ENCODE results near the gene TMEM132D. TPM values are rescaled to one million over a fixed set of nuclear protein-coding genes. Genes with fewer than 3 reads are reported as not detected.

The TMEM132D gene
- total and polyA plus RNA-seq, 2 experiments from 2014 or later, result 2.0 to 2.4 TPM

DNA sequence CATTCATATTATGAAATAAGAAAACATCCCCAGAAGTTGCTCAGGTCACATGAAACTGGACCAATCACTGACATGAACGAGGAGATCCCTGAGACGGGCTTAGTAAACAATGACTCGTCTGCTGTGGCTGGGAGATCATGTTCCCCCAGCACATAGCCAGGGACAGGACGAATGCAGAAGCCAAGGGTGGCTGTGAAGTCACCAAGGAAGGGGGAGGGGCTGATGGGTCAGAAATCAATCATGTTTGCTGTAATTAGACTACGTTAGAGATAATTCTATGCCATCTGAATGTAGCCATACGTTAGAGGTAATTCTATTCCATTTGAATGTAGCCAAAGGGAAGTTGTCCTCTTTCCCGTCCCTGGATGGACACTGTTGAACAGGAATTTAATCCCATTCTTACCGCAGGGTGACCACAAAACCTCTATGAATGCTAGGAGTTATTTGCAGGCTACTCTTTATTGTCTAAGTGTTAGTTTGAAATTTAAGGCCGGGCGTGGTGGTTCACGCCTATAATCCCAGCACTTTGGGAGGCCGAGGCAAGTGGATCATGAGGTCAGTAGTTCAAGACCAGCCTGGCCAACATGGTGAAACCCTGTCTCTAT, 332.9 kb downstream of the TMEM132D start:
- Histone ChIP-seq H3K4me2 (no peak overlapping the region), H3K36me3 (replicated peaks; ENCODE audit: insufficient read depth, low read depth) (no peaks in the 10 kb centered on the region), H3K4me1 (ENCODE audit: insufficient read depth) (no peaks in the 10 kb centered on the region), H3K27ac (no peak overlapping the region), H3K79me2 (no peaks in the 10 kb centered on the region), H3K27me3 (no peaks in the 10 kb centered on the region), H3K9me3 (ENCODE audit: low read depth) (no peaks in the 10 kb centered on the region), H4K20me1 (ENCODE audit: insufficient read depth, poor library complexity, severe bottlenecking) (no peaks in the 10 kb centered on the region), H3K4me3 (no peak overlapping the region), H2AFZ (no peak overlapping the region), H3K9me2 (replicated peaks; ENCODE audit: insufficient read depth) (no peaks in the 10 kb centered on the region)
- TF ChIP-seq EZH2 (IDR thresholded peaks at IDR 0.05; ENCODE audit: borderline replicate concordance), result no peak
- DNase-seq (ENCODE audit: low spot score), result no peak
- 74% methylated on average over 12 of the region's 12 CpGs for WGBS (ENCODE audit: low lambda C conversion rate, missing lambda C conversion rate)

DNA sequence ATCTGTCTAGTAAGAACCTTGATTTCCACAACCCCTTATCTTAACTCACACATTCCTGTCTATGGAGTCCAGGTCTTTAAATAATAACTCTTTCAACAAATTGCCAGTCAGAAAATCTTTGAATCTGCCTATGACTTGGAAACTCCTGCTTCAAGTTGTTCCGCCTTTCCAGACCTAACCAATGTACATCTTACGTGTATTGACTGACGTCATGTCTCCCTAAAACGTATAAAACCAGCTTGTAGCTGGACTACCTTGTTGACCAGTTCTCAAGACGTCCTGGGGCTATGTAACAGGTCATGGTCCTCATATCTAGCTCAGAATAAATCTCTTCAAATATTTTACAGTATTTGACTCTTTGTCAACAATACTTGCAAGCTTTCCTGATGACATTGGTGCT, 337.0 kb downstream of the TMEM132D start:
- H3K4me2 ChIP-seq, result no peak overlapping the region
- no peaks in the 10 kb centered on the region for H4K20me1 ChIP-seq (ENCODE audit: insufficient read depth, poor library complexity, severe bottlenecking)
- no peaks in the 10 kb centered on the region for H3K4me1 ChIP-seq (ENCODE audit: insufficient read depth)
- no peaks in the 10 kb centered on the region for H3K9me3 ChIP-seq (ENCODE audit: low read depth)
- H3K36me3 ChIP-seq (replicated peaks; ENCODE audit: insufficient read depth, low read depth), result no peaks in the 10 kb centered on the region
- H3K4me3 ChIP-seq, result no peak overlapping the region
- WGBS (ENCODE audit: low lambda C conversion rate, missing lambda C conversion rate), result 64% methylated on average over 5 of the region's 5 CpGs
- DNase-seq (ENCODE audit: low spot score), result no peak
- H3K79me2 ChIP-seq, result no peaks in the 10 kb centered on the region
- no peak for TF ChIP-seq EZH2 (IDR thresholded peaks at IDR 0.05; ENCODE audit: borderline replicate concordance)
- no peak for TF ChIP-seq EZH2phosphoT487 (IDR thresholded peaks at IDR 0.05; ENCODE audit: low read depth, severe bottlenecking, unreplicated experiment)
- TF ChIP-seq, protein P1, sequence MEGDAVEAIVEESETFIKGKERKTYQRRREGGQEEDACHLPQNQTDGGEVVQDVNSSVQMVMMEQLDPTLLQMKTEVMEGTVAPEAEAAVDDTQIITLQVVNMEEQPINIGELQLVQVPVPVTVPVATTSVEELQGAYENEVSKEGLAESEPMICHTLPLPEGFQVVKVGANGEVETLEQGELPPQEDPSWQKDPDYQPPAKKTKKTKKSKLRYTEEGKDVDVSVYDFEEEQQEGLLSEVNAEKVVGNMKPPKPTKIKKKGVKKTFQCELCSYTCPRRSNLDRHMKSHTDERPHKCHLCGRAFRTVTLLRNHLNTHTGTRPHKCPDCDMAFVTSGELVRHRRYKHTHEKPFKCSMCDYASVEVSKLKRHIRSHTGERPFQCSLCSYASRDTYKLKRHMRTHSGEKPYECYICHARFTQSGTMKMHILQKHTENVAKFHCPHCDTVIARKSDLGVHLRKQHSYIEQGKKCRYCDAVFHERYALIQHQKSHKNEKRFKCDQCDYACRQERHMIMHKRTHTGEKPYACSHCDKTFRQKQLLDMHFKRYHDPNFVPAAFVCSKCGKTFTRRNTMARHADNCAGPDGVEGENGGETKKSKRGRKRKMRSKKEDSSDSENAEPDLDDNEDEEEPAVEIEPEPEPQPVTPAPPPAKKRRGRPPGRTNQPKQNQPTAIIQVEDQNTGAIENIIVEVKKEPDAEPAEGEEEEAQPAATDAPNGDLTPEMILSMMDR (IDR thresholded peaks at IDR 0.05; ENCODE audit: poor library complexity), result no peak
- H3K27ac ChIP-seq, result no peak overlapping the region
- H2AFZ ChIP-seq, result no peak overlapping the region
- no peaks in the 10 kb centered on the region for H3K9me2 ChIP-seq (replicated peaks; ENCODE audit: insufficient read depth)
- no peaks in the 10 kb centered on the region for H3K27me3 ChIP-seq

DNA sequence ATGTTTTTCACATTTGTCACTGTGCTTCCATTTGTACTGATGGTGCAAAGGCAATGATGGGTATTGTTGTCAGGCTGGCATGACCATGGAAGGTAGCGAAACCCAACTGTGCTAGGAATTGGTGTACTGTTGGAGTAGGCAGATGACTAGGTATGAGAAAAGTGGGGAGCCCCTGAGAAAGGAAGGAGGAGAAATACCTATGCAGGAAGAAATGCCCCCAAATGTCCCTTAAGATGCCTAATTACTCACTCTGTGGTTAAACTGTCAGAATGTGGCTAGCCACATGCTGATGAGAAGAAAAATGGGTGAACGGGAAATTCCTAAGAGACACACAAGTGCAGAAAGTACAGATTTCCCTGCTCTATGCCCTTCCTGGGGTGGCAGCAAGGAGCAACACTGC, 339.1 kb downstream of the TMEM132D start:
- no peak overlapping the region for H3K4me3 ChIP-seq

DNA sequence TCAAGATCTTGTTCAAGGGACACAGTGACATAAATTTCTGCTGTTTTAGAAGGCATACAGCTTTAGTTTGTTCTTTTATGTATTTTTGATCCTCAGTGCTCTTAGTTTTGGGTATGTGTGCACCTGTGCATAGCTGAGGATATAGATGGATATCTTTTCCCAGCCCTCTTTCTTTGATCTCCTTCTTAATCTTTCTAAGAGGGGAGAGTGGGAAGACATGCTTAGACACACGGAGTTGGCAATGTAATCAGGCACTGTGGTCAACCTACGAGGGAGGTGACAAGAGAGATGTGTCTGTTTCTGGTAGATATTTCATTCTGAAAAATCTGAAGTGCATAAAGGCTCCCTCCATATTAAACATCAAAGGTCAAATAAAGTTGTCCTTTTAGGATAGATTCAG, 340.6 kb downstream of the TMEM132D start:
- Histone ChIP-seq H3K4me3 (no peak overlapping the region), H3K27ac (no peak overlapping the region), H3K36me3 (replicated peaks; ENCODE audit: insufficient read depth, low read depth) (no peaks in the 10 kb centered on the region), H3K27me3 (no peaks in the 10 kb centered on the region), H3K4me1 (ENCODE audit: insufficient read depth) (no peaks in the 10 kb centered on the region), H3K79me2 (no peaks in the 10 kb centered on the region), H3K9me3 (ENCODE audit: low read depth) (no peaks in the 10 kb centered on the region), H3K4me2 (no peak overlapping the region), H3K9me2 (replicated peaks; ENCODE audit: insufficient read depth) (no peaks in the 10 kb centered on the region), H2AFZ (no peak overlapping the region), H4K20me1 (ENCODE audit: insufficient read depth, poor library complexity, severe bottlenecking) (no peaks in the 10 kb centered on the region)
- TF ChIP-seq EZH2 (IDR thresholded peaks at IDR 0.05; ENCODE audit: borderline replicate concordance) (no peak), EZH2phosphoT487 (IDR thresholded peaks at IDR 0.05; ENCODE audit: low read depth, severe bottlenecking, unreplicated experiment) (no peak)
- TF ChIP-seq, protein P1 (IDR thresholded peaks at IDR 0.05; ENCODE audit: poor library complexity), result no peak
- 83% methylated on average over 2 of the region's 2 CpGs for WGBS (ENCODE audit: low lambda C conversion rate, missing lambda C conversion rate)
- no peak for DNase-seq (ENCODE audit: low spot score)

More for the DNA sequence above, 339.1 kb downstream of the TMEM132D start:
- Histone ChIP-seq H3K9me3 (ENCODE audit: low read depth) (no peaks in the 10 kb centered on the region), H3K4me2 (no peak overlapping the region), H2AFZ (no peak overlapping the region), H3K27me3 (no peaks in the 10 kb centered on the region), H3K9me2 (replicated peaks; ENCODE audit: insufficient read depth) (no peaks in the 10 kb centered on the region), H3K79me2 (no peaks in the 10 kb centered on the region), H4K20me1 (ENCODE audit: insufficient read depth, poor library complexity, severe bottlenecking) (no peaks in the 10 kb centered on the region), H3K27ac (no peak overlapping the region), H3K4me1 (ENCODE audit: insufficient read depth) (no peaks in the 10 kb centered on the region), H3K36me3 (replicated peaks; ENCODE audit: insufficient read depth, low read depth) (no peaks in the 10 kb centered on the region)
- TF ChIP-seq, protein P1 (IDR thresholded peaks at IDR 0.05; ENCODE audit: poor library complexity), result no peak
- TF ChIP-seq EZH2phosphoT487 (IDR thresholded peaks at IDR 0.05; ENCODE audit: low read depth, severe bottlenecking, unreplicated experiment), result no peak
- no peak for TF ChIP-seq EZH2 (IDR thresholded peaks at IDR 0.05; ENCODE audit: borderline replicate concordance)
- DNase-seq (ENCODE audit: low spot score), result no peak
- WGBS (ENCODE audit: low lambda C conversion rate, missing lambda C conversion rate), result 88% methylated on average over 2 of the region's 2 CpGs
